Endometrium (tissue), 2 donors: Measurements from ENCODE around the gene DLX5.

ENCODE experiments used
- FAIRE-seq: peaks from 2 replicates; lab custom pipeline; 2012; peaks lifted over from hg19 to GRCh38; lab: Jason Lieb, UNC
- donor health status: control.
- donor health status: control.

DLX5 gene

GRCh38 chr7:97018126-97018601, 6.5 kb downstream of the DLX5 start:
- FAIRE-seq, result no peak

GRCh38 chr7:97017192-97018125, 7.2 kb downstream of the DLX5 start:
- no peak for FAIRE-seq

- FAIRE-seq, result no peak
Measured at GRCh38 chr7:97016381-97017191, 8.0 kb downstream of the DLX5 start.

GRCh38 chr7:97015756-97016380, 8.8 kb downstream of the DLX5 start:
- no peak for FAIRE-seq

- no peak for FAIRE-seq
Measured at GRCh38 chr7:97015279-97015678, 9.4 kb downstream of the DLX5 start.

- FAIRE-seq, result no peak
Measured at GRCh38 chr7:97014145-97014750, 10.4 kb downstream of the DLX5 start.

- no peak for FAIRE-seq
Measured at GRCh38 chr7:97013845-97014134, 10.8 kb downstream of the DLX5 start.

- FAIRE-seq, result no peak
Measured at GRCh38 chr7:97013134-97013844, 11.3 kb downstream of the DLX5 start.

- FAIRE-seq, result no peak
Measured at GRCh38 chr7:97012365-97013133, 12.1 kb downstream of the DLX5 start.

- FAIRE-seq, result no peak
Measured at GRCh38 chr7:97011536-97012364, 12.9 kb downstream of the DLX5 start.

- FAIRE-seq, result no peak
Measured at GRCh38 chr7:97011104-97011503, 13.5 kb downstream of the DLX5 start.

- no peak for FAIRE-seq
Measured at GRCh38 chr7:97009753-97010732, 14.6 kb downstream of the DLX5 start.

- no peak for FAIRE-seq
Measured at GRCh38 chr7:97008275-97008917, 16.2 kb downstream of the DLX5 start.

GRCh38 chr7:97007583-97007861, 17.1 kb downstream of the DLX5 start:
- FAIRE-seq, result no peak

GRCh38 chr7:97006816-97007582, 17.6 kb downstream of the DLX5 start:
- FAIRE-seq, result no peak

- no peak for FAIRE-seq
Measured at GRCh38 chr7:97006055-97006815, 18.4 kb downstream of the DLX5 start.
